Right lobe of liver (tissue), 6 donors: ENCODE results near the gene TNPO1. TPM values are rescaled to one million over a fixed set of nuclear protein-coding genes. Genes with fewer than 3 reads are reported as not detected.
"Not testable (repeated sequence)": the region's sequence is repeated elsewhere in the genome, so short reads cannot be mapped to it uniquely, and the experiment has no call there.

Source experiments
- ATAC-seq, 4 donors: fragments of 200-7000 bp; cut with Tn5 transposase; one replicate each; pipeline ENCODE4 v1.9.1; 2020; ENCODE audit warnings: mild to moderate bottlenecking in 4 of 4, moderate library complexity in 4 of 4
- DNase-seq, 3 donors: peaks; one replicate each; pipeline ENCODE4 v3.0.0-alpha.2; 2020
- H3K27ac ChIP-seq, 3 donors: fragments of 200-600 bp; one replicate each; pipeline ENCODE4 v1.8.0; 2022
- H3K27me3 ChIP-seq, 2 donors: fragments of 200-600 bp; one replicate each; pipeline ENCODE4 v1.8.0; 2022
- H3K36me3 ChIP-seq, 4 donors: fragments of 200-600 bp; sonication (generic) in 1 of 4; one replicate each; pipeline versions ENCODE4 v1.5.1 to v1.8.0; 2017 to 2022; ENCODE audit warnings: control low read depth in 1 of 4
- H3K4me1 ChIP-seq, 4 donors: fragments of 200-600 bp; sonication (generic) in 1 of 4; one replicate each; pipeline versions ENCODE4 v1.5.1 to v1.8.0; 2017 to 2022; ENCODE audit warnings: control low read depth in 1 of 4
- H3K4me3 ChIP-seq, 3 donors: fragments of 200-600 bp; one replicate each; pipeline ENCODE4 v1.8.0; 2022
- H3K9me3 ChIP-seq, 4 donors: fragments of 200-600 bp; sonication (generic) in 1 of 4; one replicate each; pipeline versions ENCODE4 v1.5.1 to v1.8.0; 2017 to 2022; ENCODE audit warnings: control low read depth in 1 of 4
- POLR2A ChIP-seq: fragments of 450-650 bp; IDR thresholded peaks from one replicate; pipeline ENCODE4 v1.6.1; 2017; ENCODE audit warnings: antibody characterized with exemption, mild to moderate bottlenecking
- WGBS: methylation state at CpG from one replicate; pipeline ENCODE4 v1.1.6; 2018; ENCODE audit warnings: low coverage, low lambda C conversion rate; ENCODE audit not compliant: insufficient coverage; ENCODE audit errors: missing lambda C conversion rate; 5-methylcytosine and 5-hydroxymethylcytosine counted together
- intact Hi-C, 2 donors: fragments of 100-400 bp; cut with DNase I; formaldehyde crosslinking; loops; one replicate each; pipeline versions ENCODE4 v1.11.2 to v1.14.1; 2022
- total RNA-seq, 6 experiments: library from RNA; depleted of rRNA in 2 of 6; stranded (reverse); fragments of >200 nt in 2 of 6; fragmentation: NEBNext Ultra II Directional in 3 of 6; extraction: Animal tissue kit (Norgen Biotek cat#: 25700) in 3 of 6; gene quantifications; one replicate each; pipeline versions ENCODE4 v1.1.0 to v1.2.4, GENCODE V29; 2016 to 2023
- TF ChIP-seq, protein P1 (sequence below), 4 donors: fragments of 200-600 bp in 3 of 4; fragments of 450-650 bp in 1 of 4; IDR thresholded peaks; one replicate each; pipeline versions ENCODE4 v1.5.1 to v1.8.0; 2016 to 2022; ENCODE audit warnings: antibody characterized with exemption in 4 of 4, mild to moderate bottlenecking in 2 of 4
- donor health status: DM: no; HTN: yes; CAD: no.
- donor health status: DM: no; HTN: no; CAD: no.
- donor health status: DM: no; HTN: no; CAD: no.
- donor health status: DM: no; HTN: yes; CAD: no.
- donor health status: DM: no; HTN: yes; CAD: no.

TNPO1 gene
- total RNA-seq, 6 experiments from 2014 or later = 29.5 to 64.3 (median 41.8) TPM

DNA sequence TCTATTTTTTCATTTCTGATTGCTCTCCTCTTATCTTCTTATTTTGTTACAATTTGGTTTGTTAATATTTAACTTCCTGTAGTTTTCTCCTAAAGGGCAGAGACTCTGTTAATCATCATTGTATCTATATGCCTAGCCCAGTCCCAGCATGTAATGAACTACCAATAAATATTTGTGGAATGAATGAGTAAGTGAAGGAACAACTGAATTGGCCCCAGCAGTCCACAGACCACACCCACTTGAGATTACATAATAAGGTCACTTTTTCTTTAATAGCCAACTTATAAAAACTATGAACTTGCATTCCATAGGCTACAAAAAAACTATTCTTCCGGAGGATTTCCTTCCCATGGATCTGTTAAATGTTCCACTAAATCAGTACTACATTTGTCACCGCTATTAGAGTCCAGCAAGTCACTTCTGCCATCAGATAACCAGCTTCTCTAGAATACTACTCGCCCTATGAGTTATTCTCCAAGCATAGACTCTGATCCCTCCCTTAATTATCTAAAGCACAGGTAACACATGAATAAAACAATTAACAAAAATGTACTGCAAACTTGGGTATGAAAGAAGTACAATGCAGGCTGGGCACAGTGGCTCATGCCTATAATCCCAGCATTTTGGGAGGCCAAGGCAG, 27.5 kb upstream of the TNPO1 start:
- no peaks in the 10 kb centered on the region for H3K27me3 ChIP-seq
- no peak for TF ChIP-seq POLR2A
- H3K4me3 ChIP-seq = no peak overlapping the region
- 56% methylated on average over 3 of the region's 3 CpGs for WGBS
- intact Hi-C loops = no loop called here
- H3K36me3 ChIP-seq = no peaks in the 10 kb centered on the region
- no peaks in the 10 kb centered on the region for H3K4me1 ChIP-seq
- H3K27ac ChIP-seq = no peak overlapping the region
- peak in 1 of 4 donors; percentile 62 for ATAC-seq
- no peaks in the 10 kb centered on the region for H3K9me3 ChIP-seq
- no peak for DNase-seq

- TF ChIP-seq, protein P1, sequence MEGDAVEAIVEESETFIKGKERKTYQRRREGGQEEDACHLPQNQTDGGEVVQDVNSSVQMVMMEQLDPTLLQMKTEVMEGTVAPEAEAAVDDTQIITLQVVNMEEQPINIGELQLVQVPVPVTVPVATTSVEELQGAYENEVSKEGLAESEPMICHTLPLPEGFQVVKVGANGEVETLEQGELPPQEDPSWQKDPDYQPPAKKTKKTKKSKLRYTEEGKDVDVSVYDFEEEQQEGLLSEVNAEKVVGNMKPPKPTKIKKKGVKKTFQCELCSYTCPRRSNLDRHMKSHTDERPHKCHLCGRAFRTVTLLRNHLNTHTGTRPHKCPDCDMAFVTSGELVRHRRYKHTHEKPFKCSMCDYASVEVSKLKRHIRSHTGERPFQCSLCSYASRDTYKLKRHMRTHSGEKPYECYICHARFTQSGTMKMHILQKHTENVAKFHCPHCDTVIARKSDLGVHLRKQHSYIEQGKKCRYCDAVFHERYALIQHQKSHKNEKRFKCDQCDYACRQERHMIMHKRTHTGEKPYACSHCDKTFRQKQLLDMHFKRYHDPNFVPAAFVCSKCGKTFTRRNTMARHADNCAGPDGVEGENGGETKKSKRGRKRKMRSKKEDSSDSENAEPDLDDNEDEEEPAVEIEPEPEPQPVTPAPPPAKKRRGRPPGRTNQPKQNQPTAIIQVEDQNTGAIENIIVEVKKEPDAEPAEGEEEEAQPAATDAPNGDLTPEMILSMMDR (IDR thresholded peaks at IDR 0.05) = no peak
- no peak for TF ChIP-seq POLR2A
- WGBS = 44% methylated on average over 1 of the region's 1 CpG
These were observed 26.3 kb upstream of the TNPO1 start for GRCh38 chr5:72790186-72790585.

GRCh38 chr5:72792662-72793061, 23.8 kb upstream of the TNPO1 start:
- ATAC-seq, H3K36me3 ChIP-seq, H3K27me3 ChIP-seq, H3K4me1 ChIP-seq, H3K27ac ChIP-seq, intact Hi-C loops, H3K4me3 ChIP-seq, DNase-seq, H3K9me3 ChIP-seq: not testable (repeated sequence)
- WGBS = 91% methylated on average over 5 of the region's 5 CpGs

More at GRCh38 chr5:72790186-72790585, 26.3 kb upstream of the TNPO1 start:
- intact Hi-C loops = no loop called here
- H3K36me3 ChIP-seq = no peaks in the 10 kb centered on the region
- H3K4me3 ChIP-seq = no peak overlapping the region
- H3K4me1 ChIP-seq = no peaks in the 10 kb centered on the region
- H3K27ac ChIP-seq = no peak overlapping the region
- ATAC-seq (peak in 1 of 4 donors; percentile 27), DNase-seq (no peak)
- H3K9me3 ChIP-seq = no peaks in the 10 kb centered on the region
- no peaks in the 10 kb centered on the region for H3K27me3 ChIP-seq

DNA sequence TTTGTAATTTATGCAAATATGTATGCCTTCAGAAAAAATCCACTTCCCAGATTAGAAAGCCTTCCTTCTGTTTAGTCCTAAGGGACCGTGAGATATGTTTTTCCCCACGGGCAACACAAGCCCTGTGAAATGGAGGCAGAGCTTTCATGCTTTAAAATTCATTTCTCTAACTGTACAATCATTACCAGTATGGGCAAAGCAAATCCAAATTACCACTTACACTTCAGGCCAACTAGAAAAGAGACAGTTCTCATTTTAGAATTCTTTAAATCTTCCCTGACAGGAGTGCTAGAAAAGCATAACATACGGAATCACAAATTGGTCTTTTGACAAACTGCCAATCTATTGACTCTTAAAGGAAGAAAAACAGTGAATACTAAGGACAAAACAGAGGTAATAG, 20.5 kb upstream of the TNPO1 start:
- ATAC-seq (no peak), DNase-seq (no peak)
- 78% methylated on average over 3 of the region's 3 CpGs for WGBS
- intact Hi-C loops = no loop called here
- Histone ChIP-seq H3K36me3 (no peaks in the 10 kb centered on the region), H3K27me3 (no peaks in the 10 kb centered on the region), H3K27ac (no peak overlapping the region), H3K4me1 (no peaks in the 10 kb centered on the region), H3K9me3 (no peaks in the 10 kb centered on the region), H3K4me3 (no peak overlapping the region)
- TF ChIP-seq, protein P1 (IDR thresholded peaks at IDR 0.05) = no peak
- no peak for TF ChIP-seq POLR2A

DNA sequence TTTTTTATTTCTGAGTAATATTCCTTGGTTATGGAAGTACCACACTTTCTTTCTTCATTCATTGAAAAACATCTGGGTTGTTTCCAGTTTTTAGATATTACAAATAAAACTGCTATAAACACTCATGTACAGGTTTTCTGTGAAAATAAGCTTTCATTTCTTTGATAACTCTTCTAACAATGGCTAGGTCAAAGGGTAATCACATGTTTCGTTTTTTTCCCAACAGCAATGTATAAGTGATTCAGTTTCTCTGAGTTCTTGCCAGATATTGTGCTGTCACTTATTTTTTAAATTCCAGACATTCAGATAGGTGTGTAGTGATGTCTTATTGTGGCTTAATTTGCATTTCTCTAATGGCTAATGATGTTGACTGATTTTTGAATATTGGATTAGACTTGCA, 16.7 kb upstream of the TNPO1 start:
- 21% methylated on average over 1 of the region's 1 CpG for WGBS
- Histone ChIP-seq H3K27ac (no peak overlapping the region), H3K27me3 (no peaks in the 10 kb centered on the region), H3K36me3 (no peaks in the 10 kb centered on the region), H3K9me3 (no peaks in the 10 kb centered on the region), H3K4me3 (no peak overlapping the region), H3K4me1 (no peaks in the 10 kb centered on the region)
- intact Hi-C loops = no loop called here
- DNase-seq = no peak
- no peak for ATAC-seq
- TF ChIP-seq, protein P1 (IDR thresholded peaks at IDR 0.05) = no peak
- no peak for TF ChIP-seq POLR2A

DNA sequence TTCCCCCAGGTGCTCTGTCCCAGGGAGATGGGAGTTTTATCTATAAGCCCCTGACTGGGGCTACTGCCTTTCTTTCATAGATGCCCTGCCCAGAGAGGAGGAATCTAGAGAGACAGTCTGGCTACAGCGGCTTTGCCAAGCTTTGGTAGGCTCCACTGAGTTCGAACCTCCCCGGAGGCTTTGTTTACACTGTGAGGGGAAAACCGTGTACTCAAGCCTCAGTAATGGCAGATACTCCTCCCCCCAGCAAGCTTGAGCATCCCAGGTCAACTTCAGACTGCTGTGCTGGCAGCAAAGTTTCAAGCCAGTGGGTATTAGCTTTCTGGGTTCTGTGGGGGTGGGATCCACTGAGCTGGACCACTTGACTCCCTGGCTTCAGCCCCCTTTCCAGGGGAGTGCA, 7.8 kb upstream of the TNPO1 start:
- ATAC-seq, H3K36me3 ChIP-seq, H3K4me3 ChIP-seq, H3K27me3 ChIP-seq, H3K9me3 ChIP-seq, DNase-seq, intact Hi-C loops, H3K27ac ChIP-seq, H3K4me1 ChIP-seq: not testable (repeated sequence)
- WGBS = 0% methylated on average over 1 of the region's 4 CpGs
